GM21367 (cell line): ENCODE measurements around the gene CDC40.
A peak's percentile ranks its signal among the peaks of the same experiment; 100 is the strongest.

Experiments used
- ATAC-seq: cut with Tn5 transposase; IDR thresholded peaks from one replicate; pipeline ENCODE4 v1.9.1; 2021; ENCODE audit not compliant: unreplicated experiment

The CDC40 gene

DNA sequence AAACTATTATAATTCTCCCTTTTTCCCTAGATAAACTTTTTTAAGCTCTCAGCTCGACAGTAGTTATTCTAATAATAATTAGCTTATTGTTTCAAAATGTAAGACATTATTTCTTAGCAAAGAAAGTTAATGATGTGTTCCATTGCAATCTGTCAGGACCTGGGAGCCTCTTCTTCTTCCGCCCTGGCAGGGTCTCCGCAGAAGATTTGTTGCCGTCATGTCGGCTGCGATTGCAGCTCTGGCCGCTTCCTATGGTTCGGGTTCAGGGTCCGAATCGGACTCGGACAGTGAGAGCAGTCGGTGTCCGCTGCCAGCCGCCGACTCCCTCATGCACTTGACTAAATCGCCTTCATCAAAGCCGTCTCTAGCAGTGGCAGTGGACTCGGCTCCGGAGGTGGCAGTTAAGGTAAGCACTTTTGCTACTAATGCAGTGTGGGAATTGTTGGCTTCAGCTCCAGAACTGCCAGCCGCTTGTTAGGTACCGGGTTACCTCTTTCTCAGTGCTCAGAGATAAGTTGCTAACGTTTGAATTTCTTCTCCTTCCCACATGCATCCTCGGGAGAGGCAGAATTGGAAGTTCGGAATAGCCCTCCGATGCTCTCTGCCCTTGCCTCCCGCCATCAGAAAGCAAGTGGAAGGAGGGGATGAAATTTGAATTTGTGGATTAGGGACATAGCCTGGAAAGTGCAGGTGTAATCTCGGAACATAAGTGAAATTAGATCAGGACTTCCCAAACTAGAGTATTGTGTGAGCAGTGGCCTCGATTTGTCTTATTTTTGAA, at the start of gene CDC40:
Gene CDC40 (plus strand): TSS at position 200 of the 781 bp plus-strand sequence. CDS start 18 bp downstream, at position 218.
- peak; percentile 36 for ATAC-seq

DNA sequence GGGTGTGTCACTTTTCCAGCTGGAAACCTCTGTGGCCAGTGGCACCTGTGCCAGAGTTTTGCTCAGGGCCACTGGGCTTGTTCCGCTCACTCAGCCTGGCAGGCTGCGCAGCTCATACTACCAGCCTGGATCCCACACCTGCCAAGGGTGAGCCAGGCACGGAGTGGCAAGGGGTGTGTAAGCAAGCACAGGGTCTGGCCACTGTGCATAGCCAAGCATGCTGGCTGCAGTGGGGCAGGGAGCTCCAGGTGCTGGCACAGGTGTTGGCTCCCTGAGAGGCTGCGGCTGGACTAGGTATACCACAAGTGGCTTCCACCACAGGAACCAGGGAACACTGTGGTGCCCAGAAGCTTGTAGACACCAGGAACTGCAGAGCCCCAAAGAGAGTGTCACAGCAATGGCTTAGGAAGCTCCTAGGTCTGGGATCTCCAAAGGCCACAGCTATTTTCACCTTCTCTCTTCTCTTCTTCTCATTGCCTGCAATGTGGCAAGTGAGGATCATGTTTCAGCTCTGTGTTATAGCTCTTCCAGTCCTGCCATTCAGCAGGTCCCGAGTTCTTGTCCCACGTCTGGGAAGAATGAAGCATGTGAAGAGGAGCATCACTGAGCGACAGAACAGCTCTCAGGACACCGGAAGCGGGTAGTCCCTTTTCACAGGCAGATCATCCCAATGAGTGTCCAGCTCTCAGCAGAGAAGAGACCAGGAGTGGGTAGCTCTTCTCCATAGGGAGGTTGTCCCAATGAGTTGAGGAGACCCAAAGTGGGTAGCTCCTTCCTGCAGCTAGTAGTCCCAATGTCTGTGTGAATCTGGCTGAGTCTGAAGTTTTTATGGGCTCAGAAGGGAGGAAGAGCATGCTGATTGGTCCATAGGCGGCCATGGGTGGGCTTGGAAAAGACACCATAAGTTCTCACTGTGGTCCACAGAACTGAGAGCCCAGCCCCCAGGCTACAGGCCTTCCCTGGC, 42.0 kb upstream of the CDC40 start:
- no peak for ATAC-seq

DNA sequence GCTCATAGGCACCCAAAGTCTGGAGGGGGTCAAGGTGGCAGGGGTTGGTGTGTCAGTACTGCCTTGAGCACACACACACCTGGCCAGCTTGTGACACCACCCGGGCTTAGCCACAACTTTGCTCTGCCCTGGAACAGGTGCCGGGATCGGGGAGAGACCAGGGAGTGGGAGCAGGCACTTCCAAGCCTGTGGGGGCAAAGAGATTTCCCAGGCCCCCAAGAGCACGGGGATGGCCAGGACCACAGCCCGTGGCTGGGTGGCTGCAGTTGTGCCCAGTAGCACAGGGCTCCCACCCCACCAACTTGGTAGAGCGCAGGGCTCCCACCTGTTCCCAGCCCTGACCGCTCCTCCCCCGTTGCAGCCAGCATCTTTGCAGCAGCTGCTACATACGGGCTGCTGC, 41.2 kb upstream of the CDC40 start:
- ATAC-seq = no peak

DNA sequence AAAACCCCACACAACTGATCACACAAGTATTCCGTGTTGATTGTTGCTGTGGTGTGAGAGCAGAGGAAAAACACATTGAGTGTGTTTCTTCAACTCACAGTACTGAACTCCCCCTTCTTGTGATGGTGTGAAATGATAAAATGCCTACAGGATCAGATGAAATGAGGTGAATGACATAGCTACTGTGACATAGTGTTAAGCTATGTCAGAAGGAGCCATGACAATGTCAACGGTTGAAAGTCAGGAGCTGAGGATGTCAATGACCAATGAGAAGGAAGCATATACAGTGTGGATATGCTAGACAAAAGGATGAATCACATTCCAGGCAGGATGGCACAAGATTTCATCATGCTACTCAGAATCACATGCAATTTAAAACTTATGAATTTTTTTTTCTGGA, 39.6 kb upstream of the CDC40 start:
- ATAC-seq = no peak

DNA sequence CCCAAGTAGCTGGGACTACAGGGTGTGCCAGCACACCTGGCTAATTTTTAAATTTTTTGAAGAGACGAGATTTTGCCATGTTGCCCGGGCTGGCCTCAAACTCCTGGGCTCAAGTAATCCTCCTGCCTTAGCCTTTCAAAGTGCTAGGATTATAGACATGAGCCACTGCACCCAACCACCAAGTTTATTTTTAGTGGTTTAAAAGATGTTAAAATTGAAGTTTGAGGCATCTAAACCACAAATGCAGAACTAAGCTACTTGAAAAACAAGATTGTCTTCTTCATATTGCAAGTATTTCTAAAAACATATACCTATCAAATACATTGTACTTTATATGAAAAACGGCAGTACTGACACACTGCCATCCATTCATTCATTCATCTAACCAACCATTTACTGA, 32.4 kb upstream of the CDC40 start:
- no peak for ATAC-seq

DNA sequence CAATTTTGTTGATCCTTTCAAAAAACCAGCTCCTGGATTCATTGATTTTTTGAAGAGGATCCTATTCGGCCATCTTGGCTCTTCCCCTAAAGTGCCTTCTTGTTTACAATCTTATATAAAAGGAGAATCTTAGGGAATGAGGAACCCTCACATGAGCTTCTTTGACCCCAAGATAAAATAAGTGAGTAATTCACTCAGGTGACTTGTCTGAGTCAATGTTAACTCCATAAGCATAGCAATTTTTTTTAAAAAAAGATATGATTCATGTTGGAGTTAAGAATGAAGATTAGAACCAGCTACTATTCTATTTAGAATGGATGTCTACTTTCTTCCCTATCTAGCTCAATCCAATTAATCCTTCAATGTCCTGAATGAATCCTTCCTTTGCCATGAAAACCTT, 21.7 kb upstream of the CDC40 start:
- no peak for ATAC-seq

DNA sequence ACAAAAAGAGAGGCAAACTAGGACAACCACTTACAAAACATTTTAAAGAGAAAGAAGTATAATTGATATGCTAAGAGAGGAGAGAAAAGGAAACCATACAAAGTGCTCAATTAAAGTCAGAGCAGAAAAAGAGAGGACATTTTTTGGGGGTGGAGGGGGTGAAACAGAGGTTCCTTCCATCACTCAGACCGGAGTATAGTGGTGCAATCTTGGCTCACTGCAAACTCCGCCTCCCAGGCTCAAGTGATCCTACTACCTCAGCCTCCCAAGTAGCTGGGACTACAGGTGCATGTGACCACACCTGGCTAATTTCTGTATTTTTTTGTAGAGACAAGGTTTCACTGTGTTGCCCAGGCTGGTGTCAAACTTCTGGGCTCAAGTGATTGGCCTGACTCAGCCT, 10.1 kb upstream of the CDC40 start:
- no peak for ATAC-seq

DNA sequence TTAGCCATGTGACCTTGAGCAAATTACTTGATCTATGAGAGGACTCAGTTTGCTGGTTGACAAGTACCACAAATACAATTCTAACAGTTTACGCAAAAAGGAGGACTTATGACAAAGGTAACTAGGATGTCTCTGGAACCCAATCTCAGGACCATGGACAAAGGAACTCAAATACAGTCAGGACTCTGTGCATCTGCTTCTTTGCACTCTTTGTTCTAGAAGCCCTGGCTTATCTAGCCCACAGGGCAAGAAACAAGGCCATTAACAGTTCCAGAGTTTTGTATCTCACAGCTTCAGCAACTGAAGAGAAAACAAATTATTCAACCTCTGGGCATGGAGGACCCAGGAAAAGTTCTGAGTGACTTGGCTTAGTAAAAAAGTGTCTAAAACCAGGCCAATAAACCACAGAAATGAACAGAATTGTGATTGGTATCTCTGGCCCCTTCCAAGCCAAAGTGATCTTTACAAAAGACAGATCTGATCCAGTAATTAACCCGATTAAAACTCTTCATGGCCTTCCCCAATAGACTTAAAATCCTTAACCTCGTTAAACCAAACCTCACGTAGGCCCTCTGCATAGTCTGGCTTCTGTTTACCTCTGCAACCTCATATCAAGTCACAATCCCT, 6.6 kb upstream of the CDC40 start:
- no peak for ATAC-seq

DNA sequence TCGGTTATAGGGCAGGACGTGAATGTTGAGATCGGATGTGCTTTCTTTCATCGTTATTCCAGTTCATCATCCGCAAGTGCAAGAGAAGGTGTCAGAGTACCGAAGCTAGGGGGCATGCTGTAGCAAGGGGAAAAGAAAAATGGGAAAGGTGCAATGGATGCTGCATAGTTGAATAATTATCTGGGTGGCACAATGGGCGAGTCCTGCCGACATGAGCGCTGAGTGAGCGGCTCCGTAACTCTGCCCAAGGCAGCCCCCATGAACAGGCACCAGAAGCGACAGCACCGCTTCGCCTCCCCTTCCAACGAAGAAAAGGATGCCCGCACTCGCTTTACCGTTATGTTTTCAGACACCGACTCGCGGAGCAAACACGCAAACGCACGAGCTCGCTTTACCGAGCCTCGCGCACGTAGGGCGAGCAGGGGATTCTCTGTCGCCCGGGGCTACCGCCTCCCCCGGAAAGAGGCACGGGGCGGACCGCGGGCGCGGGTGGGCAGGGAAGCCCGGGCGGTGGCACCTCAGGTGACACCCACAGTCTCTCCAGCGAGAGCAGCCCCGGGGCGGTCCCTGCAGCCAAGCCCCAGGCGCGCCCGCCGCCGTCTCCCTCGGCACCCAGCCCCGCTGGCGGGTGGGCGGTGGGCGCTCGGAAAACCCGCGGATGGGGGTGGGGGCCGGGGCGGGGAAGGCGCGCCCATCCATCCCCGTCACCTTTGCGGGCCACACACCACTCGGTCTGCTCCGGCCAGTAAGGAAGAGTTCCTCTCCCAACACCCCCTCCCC, 1.4 kb upstream of the CDC40 start:
- ATAC-seq = peak; percentile 33

DNA sequence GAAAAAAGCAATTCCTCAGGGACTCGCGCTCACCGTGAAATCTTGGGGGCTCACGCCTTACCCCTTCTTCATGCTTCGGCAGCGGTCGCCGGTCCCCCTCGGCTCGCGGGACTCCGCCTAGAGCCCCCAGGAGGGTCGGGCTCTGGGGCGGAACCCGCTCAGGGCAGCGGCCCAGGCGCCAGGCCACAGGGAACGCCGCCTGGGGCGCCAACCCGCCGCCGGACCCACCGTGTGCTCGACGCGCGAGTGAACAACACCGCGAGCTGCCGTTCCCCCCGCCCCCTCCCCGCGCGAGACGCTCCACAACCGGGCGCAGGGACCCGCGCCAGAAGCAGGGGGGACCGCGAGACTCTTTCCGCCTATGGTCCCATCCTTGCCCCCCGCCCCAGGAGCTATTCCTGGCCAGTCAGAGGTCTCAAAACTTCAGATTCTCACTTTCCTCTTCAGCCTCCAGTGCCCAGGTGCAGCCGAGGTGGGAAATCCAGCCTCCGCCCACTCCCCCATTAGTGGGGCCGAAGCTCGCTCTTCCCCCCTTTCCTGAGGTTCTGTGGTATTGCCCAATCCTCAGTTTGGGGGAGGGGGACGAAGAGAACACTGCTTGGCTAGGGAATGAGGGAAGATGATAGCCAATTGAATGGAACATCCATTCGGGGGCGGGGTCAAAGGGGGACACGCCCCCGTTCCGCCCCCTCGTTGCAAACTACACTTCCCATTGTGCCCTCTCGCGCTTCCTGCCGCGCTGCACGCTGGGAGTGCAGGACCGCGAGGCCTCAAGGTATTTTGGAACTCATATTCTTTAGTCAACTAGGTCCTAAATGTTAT, 610 bp upstream of the CDC40 start, which contains the start of gene WASF1:
Gene WASF1 (minus strand): TSS at position 265 of the 822 bp plus-strand sequence. CDS start 52,069 bp downstream, outside the sequence.
- ATAC-seq = peak; percentile 69

DNA sequence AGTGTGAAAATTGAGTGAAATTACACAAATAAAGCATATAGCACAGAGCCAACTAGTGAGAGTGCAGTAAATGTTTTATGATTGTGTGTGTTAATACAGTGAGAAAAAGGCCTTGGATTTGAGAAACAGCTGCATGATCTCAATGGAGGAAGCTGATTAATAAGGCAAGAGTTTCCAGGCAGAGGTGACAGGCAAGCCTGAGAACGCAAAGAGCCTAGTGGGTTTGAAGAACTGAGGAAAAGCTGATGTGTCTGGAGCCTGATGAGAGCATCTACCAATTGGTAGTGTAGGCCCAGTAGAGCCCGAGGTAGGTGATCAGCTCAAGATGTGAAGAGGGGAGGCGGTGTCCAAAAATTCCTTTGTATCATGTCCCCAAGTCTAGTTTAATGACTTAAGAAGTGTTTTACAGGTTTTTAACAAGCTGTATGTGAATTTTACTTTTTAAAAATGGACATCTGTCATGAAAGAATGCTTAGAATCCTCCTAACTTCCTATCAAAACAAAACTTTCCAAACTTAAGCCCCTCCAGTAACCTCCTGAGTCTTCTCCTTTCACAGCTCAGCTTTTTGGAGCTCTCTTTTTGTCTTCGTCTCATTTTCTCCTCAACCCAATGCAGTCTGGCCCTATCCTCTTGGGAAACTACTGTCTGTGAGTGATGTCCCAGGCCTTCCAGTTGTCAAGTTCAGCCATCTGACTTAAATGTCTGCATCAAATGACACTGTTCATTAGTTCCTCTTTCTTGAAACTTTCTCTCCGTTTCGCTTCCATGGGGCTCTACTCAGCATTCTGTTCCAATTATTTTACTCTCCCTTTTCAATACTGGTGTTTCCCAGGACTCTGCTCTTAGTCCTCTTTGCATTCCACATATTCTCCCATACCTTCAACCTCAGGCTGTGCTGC, 1.2 kb downstream of the CDC40 start:
- no peak for ATAC-seq

DNA sequence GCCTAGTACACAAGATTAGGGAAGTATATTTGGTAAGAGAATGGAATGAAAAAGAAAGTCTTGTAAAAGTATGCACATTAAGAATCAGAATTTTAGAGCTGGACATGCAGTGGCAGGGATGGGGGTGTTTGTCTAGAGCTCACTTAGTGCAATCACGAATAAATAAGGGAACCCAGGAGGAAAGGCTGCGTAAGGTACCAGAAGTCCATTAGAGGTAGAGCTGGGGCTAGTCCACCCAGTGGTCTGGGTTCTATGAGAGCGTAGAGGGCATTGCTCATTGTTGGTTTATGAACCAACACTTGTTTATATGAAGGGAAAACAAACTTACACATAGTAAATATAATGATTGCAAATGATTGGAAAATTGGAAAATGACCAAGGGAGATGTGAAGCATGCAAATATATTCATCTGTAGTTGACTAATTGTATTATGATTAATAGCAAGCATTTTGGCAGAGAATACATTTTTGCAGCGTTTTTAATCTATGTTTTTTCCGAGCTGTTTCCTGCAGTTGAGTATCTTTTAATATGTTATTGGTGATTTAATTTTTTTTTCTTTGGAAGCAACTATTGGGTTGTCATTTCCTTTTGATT, 3.2 kb downstream of the CDC40 start:
- ATAC-seq = no peak

DNA sequence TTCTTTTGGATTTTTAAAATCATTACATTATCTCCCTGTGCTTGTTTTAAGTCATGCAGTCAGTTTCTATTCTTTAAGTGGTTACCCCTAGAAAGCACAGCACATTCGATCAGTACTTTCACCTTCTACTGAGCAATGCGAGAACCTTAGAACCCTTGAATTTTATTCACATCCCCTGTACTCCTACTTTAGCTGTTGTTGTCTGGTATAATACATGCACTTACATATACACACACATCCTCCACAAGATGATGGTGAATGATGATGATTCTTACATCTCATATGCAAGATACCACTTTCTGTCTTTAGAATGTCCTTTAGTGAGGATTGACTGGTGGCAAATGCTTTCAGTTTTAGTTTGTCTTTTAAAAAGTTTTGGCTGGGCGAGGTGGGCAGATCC, 5.7 kb downstream of the CDC40 start:
- peak; percentile 51 for ATAC-seq

DNA sequence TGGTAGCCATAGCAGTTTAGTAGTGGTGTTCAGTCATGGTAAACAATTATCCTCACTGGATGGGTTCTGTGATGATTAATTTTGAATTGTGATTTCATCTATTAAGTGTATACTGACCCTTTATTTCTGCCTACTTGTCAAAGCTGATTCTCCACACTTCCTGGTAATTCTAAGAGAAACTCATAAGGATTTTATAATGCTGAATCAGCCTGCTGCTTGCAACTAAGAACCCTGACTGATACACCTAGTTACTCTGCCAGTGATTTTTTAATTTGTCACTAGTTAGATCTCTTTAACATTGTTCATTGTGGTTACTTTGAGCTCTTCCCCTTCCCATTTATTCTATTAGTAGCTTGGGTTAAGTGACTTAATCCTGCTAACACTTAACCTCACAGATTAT, 8.6 kb downstream of the CDC40 start:
- no peak for ATAC-seq

DNA sequence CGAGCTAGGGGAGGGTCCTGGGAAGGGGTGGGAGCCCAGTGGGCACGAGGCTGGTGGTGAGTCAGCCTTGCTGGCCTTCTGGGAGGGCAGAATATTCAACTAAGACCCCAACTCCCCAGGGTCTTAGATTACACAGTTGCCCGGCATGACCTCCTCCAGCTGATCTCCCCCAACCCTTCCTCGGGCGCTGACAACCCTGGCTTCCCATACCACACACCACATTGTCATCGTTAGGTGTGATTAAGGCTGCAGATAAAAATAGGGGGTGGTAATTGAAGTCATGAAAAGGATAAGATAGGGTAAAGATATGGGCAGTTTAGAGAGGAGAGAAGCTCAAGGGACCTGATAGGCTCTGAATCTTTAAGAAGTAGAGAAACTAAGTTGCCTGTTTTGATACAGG, 10.5 kb downstream of the CDC40 start:
- ATAC-seq = no peak

DNA sequence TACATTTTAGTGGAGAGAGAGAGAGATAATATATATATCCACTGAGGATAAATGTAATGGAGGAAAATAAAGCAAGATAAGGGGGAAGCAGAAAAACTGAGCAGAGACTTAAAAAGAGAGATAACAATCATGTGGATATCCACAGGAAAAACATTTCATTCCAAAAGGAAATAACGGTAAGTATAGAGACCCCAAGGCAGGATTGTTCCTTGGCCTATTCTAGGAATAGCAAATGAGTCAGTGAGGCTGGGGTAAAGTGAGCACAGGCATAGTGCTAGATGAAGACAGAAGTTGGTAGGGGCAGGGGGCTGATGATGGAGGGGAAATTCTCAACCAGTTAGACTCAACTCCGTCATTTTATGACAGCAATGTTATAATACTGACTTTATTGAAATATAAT, 11.2 kb downstream of the CDC40 start:
- ATAC-seq = no peak

DNA sequence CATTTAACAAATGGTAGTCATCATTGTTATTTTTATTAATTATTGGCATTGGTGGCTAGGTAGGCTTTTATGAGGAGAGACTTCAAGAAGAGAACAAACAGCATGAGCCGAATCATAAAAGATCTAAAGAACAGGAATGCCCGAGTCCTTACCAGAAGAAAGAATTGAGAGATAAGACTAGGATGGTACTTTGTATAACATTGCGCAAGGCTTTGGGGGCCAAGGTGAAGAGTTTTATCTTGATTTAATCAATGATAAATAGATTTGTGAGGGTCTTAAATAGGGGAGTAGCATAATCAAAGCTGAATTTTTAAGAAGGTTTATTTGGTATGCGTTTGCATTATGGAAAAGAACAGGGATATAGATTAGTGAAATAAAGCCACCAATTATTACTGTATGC, 15.4 kb downstream of the CDC40 start:
- ATAC-seq = no peak

DNA sequence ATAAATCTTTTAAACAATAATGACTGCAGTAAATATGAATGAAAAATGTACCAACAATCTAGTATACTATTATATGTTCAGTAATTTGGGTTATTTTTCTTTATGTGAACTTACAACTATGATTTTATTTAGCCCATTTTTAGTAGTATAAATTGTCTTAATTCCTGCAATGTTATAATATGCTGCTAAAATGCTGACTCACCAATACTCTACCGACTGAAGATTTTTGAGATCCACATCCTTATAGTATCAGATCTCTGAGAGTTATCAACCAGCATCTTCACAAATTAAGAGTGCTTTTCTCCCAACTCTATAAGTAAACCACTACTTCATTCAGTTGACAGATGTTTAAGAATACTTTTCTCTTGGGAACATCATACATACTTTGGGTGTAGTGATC, 16.6 kb downstream of the CDC40 start:
- ATAC-seq = no peak
